ENCODE data around the gene TSPYL4.
A peak's percentile ranks its signal among the peaks of the same experiment; 100 is the strongest.

TSPYL4 gene

DNA sequence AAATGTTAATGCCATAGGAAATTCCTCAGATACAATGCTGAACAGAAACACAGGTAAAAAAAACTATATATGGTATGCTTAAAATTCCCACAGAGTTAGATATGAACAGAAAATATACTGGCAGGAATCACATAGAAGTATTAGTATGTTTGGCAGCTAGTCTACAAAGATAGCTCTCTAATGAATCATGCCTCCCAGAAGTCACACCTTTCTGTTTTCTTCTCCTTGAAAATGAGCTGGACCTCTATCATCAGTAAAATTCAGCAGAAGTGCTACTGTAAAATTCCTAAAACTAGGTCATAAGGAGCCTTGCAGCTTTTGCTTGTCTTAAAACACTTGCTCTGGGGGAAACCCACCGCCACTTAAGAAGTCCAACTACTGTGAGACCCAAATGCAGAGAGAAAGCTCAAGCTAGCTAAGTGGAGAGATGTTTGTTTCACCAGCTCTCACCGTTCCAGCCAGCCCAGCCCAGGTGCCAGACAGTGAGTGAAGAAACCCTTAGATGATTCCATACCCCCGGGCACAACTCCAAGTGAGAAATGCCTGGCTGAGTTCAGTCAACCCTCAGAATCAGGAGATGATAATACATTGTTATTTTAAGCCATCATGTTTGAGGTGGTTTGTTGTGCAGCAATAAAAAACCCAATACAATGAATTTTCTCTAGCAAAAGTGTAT lies 43.0 kb downstream of the TSPYL4 start:
- Histone ChIP-seq H3K4ac (ENCODE audit: low read depth, low read length) (no peak overlapping the region), H3K18ac (ENCODE audit: low read length) (peak overlapping the region; percentile 51), H3K4me1 (ENCODE audit: control insufficient read depth, low read depth, low read length) (peaks cover 4% of the 10 kb centered on the region), H4K8ac (ENCODE audit: low read depth, low read length) (no peak overlapping the region), H3K79me2 (ENCODE audit: control insufficient read depth, insufficient read depth, low read length) (no peaks in the 10 kb centered on the region), H3K9ac (ENCODE audit: low read length) (no peak overlapping the region), H2BK120ac (ENCODE audit: low read depth, low read length) (peak overlapping the region; percentile 61), H3K4me2 (ENCODE audit: low read length) (no peak overlapping the region), H3K79me1 (ENCODE audit: low read length) (no peaks in the 10 kb centered on the region), H2AK5ac (ENCODE audit: low read length) (no peak overlapping the region), H2BK5ac (ENCODE audit: low read length) (no peak overlapping the region), H2BK15ac (replicated peaks; ENCODE audit: low read depth) (no peak overlapping the region), H4K5ac (ENCODE audit: low read length) (no peak overlapping the region), H3K27me3 (ENCODE audit: insufficient read depth, low read length, poor library complexity) (no peaks in the 10 kb centered on the region), H3K27ac (ENCODE audit: low read depth, low read length) (peak overlapping the region; percentile 76), H3K56ac (ENCODE audit: low read length) (no peak overlapping the region), H3K23ac (ENCODE audit: low read length) (no peak overlapping the region), H3K4me3 (ENCODE audit: low read length) (no peak overlapping the region), H3K36me3 (ENCODE audit: control insufficient read depth, insufficient read depth, low read length) (no peaks in the 10 kb centered on the region)
- WGBS (ENCODE audit: extremely low coverage, insufficient coverage, low lambda C conversion rate): no CpG with 5 or more reads among the region's 3 CpGs
- peak; percentile 96 for DNase-seq

- Histone ChIP-seq H3K18ac (ENCODE audit: low read length) (no peak overlapping the region), H3K56ac (ENCODE audit: low read length) (no peak overlapping the region), H3K4me3 (ENCODE audit: low read length) (no peak overlapping the region), H4K8ac (ENCODE audit: low read depth, low read length) (no peak overlapping the region), H2BK15ac (replicated peaks; ENCODE audit: low read depth) (no peak overlapping the region), H4K5ac (ENCODE audit: low read length) (no peak overlapping the region), H3K79me2 (ENCODE audit: control insufficient read depth, insufficient read depth, low read length) (no peaks in the 10 kb centered on the region), H3K36me3 (ENCODE audit: control insufficient read depth, insufficient read depth, low read length) (no peaks in the 10 kb centered on the region), H2BK120ac (ENCODE audit: low read depth, low read length) (no peak overlapping the region), H3K27ac (ENCODE audit: low read depth, low read length) (peak overlapping the region; percentile 51), H3K4me1 (ENCODE audit: control insufficient read depth, low read depth, low read length) (peaks cover 4% of the 10 kb centered on the region), H3K4ac (ENCODE audit: low read depth, low read length) (no peak overlapping the region), H3K79me1 (ENCODE audit: low read length) (no peaks in the 10 kb centered on the region), H3K9ac (ENCODE audit: low read length) (no peak overlapping the region), H3K23ac (ENCODE audit: low read length) (no peak overlapping the region), H2AK5ac (ENCODE audit: low read length) (no peak overlapping the region), H3K27me3 (ENCODE audit: insufficient read depth, low read length, poor library complexity) (no peaks in the 10 kb centered on the region), H3K4me2 (ENCODE audit: low read length) (no peak overlapping the region), H2BK5ac (ENCODE audit: low read length) (no peak overlapping the region)
- no peak for DNase-seq
- WGBS (ENCODE audit: extremely low coverage, insufficient coverage, low lambda C conversion rate): no CpG with 5 or more reads among the region's 5 CpGs
Observed at GRCh38 chr6:116210316-116210715, 43.6 kb downstream of the TSPYL4 start.

DNA sequence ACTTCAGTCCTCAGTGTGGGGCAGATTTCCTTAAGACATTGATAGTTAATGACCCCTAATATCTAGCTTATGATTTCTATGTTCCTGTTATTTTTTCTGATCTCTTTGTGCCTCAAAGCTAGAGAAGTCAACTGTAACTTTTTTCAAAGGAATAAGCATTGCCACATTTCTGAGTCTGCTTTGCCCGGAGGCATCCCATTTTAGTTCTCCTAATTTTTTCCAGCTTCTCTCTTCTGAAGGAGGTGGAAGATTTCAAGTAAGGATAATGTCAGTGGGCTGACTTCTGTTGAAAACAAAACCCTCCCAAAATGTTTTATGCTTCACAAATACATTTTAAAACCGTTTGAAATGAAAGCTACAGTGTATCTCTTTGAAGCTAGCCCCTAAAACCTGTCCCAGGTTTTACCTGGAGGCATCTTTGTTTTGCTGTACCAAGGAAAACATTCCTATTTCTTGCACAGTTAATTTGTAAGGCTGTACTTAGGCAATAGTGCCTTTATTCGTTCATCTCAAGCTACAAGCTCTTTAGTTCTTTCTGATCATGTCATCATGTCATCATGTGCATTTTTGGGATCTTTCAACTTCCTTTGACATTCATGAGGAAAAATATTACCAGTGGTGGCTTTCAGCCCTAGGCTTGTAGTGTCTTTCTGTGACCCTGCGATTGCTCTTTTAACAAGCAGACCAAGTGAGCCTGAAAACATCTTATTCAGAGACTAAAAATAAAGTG lies 45.7 kb downstream of the TSPYL4 start:
- Histone ChIP-seq H3K4me1 (ENCODE audit: control insufficient read depth, low read depth, low read length) (peaks cover 4% of the 10 kb centered on the region), H2AK5ac (ENCODE audit: low read length) (no peak overlapping the region), H4K8ac (ENCODE audit: low read depth, low read length) (no peak overlapping the region), H3K27me3 (ENCODE audit: insufficient read depth, low read length, poor library complexity) (no peaks in the 10 kb centered on the region), H3K36me3 (ENCODE audit: control insufficient read depth, insufficient read depth, low read length) (no peaks in the 10 kb centered on the region), H2BK120ac (ENCODE audit: low read depth, low read length) (no peak overlapping the region), H3K18ac (ENCODE audit: low read length) (no peak overlapping the region), H3K4me3 (ENCODE audit: low read length) (no peak overlapping the region), H3K56ac (ENCODE audit: low read length) (no peak overlapping the region), H3K79me1 (ENCODE audit: low read length) (no peaks in the 10 kb centered on the region), H3K4ac (ENCODE audit: low read depth, low read length) (no peak overlapping the region), H2BK15ac (replicated peaks; ENCODE audit: low read depth) (no peak overlapping the region), H4K5ac (ENCODE audit: low read length) (no peak overlapping the region), H3K23ac (ENCODE audit: low read length) (no peak overlapping the region), H3K9ac (ENCODE audit: low read length) (no peak overlapping the region), H3K79me2 (ENCODE audit: control insufficient read depth, insufficient read depth, low read length) (no peaks in the 10 kb centered on the region), H2BK5ac (ENCODE audit: low read length) (no peak overlapping the region), H3K4me2 (ENCODE audit: low read length) (no peak overlapping the region), H3K27ac (ENCODE audit: low read depth, low read length) (no peak overlapping the region)
- no peak for DNase-seq
- no CpG with 5 or more reads among the region's 4 CpGs for WGBS (ENCODE audit: extremely low coverage, insufficient coverage, low lambda C conversion rate)

GRCh38 chr6:116206231-116206903 lies 47.5 kb downstream of the TSPYL4 start:
- DNase-seq: no peak
- H3K27ac ChIP-seq (ENCODE audit: low read depth, low read length): no peak overlapping the region
- WGBS (ENCODE audit: extremely low coverage, insufficient coverage, low lambda C conversion rate): no CpG with 5 or more reads among the region's 1 CpG

DNA sequence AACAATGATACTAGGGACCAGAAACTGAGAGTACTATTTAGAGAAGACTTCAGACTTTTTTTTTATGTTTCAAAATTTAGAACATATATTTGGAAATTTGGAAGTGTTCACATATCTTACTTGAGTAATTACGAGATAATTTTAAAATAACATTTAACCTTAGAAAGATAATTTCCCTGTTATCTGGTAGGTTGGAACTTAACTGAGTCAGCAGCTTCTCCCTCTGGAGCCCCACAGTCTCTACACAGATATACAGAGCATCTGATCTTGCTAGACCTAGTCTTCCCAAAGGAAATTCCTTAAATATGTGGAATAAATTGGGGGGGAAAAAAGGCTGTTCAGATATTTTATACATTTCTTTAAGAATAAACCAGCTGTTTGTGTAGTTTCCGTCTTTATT lies 48.6 kb downstream of the TSPYL4 start:
- Histone ChIP-seq H3K23ac (ENCODE audit: low read length) (no peak overlapping the region), H3K4me2 (ENCODE audit: low read length) (no peak overlapping the region), H3K4me1 (ENCODE audit: control insufficient read depth, low read depth, low read length) (peaks cover under 1% of the 10 kb centered on the region), H2BK5ac (ENCODE audit: low read length) (no peak overlapping the region), H2BK120ac (ENCODE audit: low read depth, low read length) (no peak overlapping the region), H3K27me3 (ENCODE audit: insufficient read depth, low read length, poor library complexity) (no peaks in the 10 kb centered on the region), H3K56ac (ENCODE audit: low read length) (no peak overlapping the region), H2AK5ac (ENCODE audit: low read length) (no peak overlapping the region), H3K79me2 (ENCODE audit: control insufficient read depth, insufficient read depth, low read length) (no peaks in the 10 kb centered on the region), H2BK15ac (replicated peaks; ENCODE audit: low read depth) (no peak overlapping the region), H3K18ac (ENCODE audit: low read length) (no peak overlapping the region), H3K9ac (ENCODE audit: low read length) (no peak overlapping the region), H3K4me3 (ENCODE audit: low read length) (no peak overlapping the region), H3K4ac (ENCODE audit: low read depth, low read length) (no peak overlapping the region), H3K36me3 (ENCODE audit: control insufficient read depth, insufficient read depth, low read length) (no peaks in the 10 kb centered on the region), H4K8ac (ENCODE audit: low read depth, low read length) (no peak overlapping the region), H3K79me1 (ENCODE audit: low read length) (no peaks in the 10 kb centered on the region), H3K27ac (ENCODE audit: low read depth, low read length) (no peak overlapping the region), H4K5ac (ENCODE audit: low read length) (no peak overlapping the region)
- DNase-seq: no peak
- no CpG with 5 or more reads among the region's 2 CpGs for WGBS (ENCODE audit: extremely low coverage, insufficient coverage, low lambda C conversion rate)

More at GRCh38 chr6:116206231-116206903, 47.5 kb downstream of the TSPYL4 start:
- Histone ChIP-seq H3K4me1 (ENCODE audit: control insufficient read depth, low read depth, low read length) (peaks cover 4% of the 10 kb centered on the region), H3K79me2 (ENCODE audit: control insufficient read depth, insufficient read depth, low read length) (no peaks in the 10 kb centered on the region), H2BK120ac (ENCODE audit: low read depth, low read length) (no peak overlapping the region), H3K79me1 (ENCODE audit: low read length) (no peaks in the 10 kb centered on the region), H4K5ac (ENCODE audit: low read length) (no peak overlapping the region), H3K18ac (ENCODE audit: low read length) (no peak overlapping the region), H3K23ac (ENCODE audit: low read length) (no peak overlapping the region), H3K4ac (ENCODE audit: low read depth, low read length) (no peak overlapping the region), H3K9ac (ENCODE audit: low read length) (no peak overlapping the region), H3K4me2 (ENCODE audit: low read length) (no peak overlapping the region), H2BK15ac (replicated peaks; ENCODE audit: low read depth) (no peak overlapping the region), H3K36me3 (ENCODE audit: control insufficient read depth, insufficient read depth, low read length) (no peaks in the 10 kb centered on the region), H3K27me3 (ENCODE audit: insufficient read depth, low read length, poor library complexity) (no peaks in the 10 kb centered on the region), H2AK5ac (ENCODE audit: low read length) (no peak overlapping the region), H4K8ac (ENCODE audit: low read depth, low read length) (no peak overlapping the region), H3K4me3 (ENCODE audit: low read length) (no peak overlapping the region), H3K56ac (ENCODE audit: low read length) (no peak overlapping the region), H2BK5ac (ENCODE audit: low read length) (no peak overlapping the region)

All from mesendoderm (in vitro differentiated cells).